AML-193 (cell line): Measurements from ENCODE around the gene LPIN1.
"Not testable (repeated sequence)": the region's sequence is repeated elsewhere in the genome, so short reads cannot be mapped to it uniquely, and the experiment has no call there.

Experiments used
- DNase-seq, 2 experiments: peaks; one replicate each; lab custom pipeline; 2025; lab: John Stamatoyannopoulos, UW

LPIN1 gene

GRCh38 chr2:11715987-11716652 lies 30.3 kb upstream of the LPIN1 start:
- no peak for DNase-seq

GRCh38 chr2:11716689-11717321 lies 29.6 kb upstream of the LPIN1 start:
- DNase-seq = no peak

GRCh38 chr2:11717623-11718022 lies 28.8 kb upstream of the LPIN1 start:
- no peak for DNase-seq

- DNase-seq = no peak
These were observed 27.8 kb upstream of the LPIN1 start for GRCh38 chr2:11718606-11719005.

GRCh38 chr2:11719230-11719977 lies 27.0 kb upstream of the LPIN1 start:
- DNase-seq = no peak

GRCh38 chr2:11720752-11721151 lies 25.7 kb upstream of the LPIN1 start:
- no peak for DNase-seq

GRCh38 chr2:11722292-11723060 lies 24.0 kb upstream of the LPIN1 start:
- DNase-seq = no peak

GRCh38 chr2:11723061-11723371 lies 23.4 kb upstream of the LPIN1 start:
- DNase-seq = no peak

GRCh38 chr2:11724151-11724550 lies 22.3 kb upstream of the LPIN1 start:
- no peak for DNase-seq

- DNase-seq = no peak
These were observed 20.0 kb upstream of the LPIN1 start for GRCh38 chr2:11726384-11726783.

GRCh38 chr2:11729362-11730212 lies 16.8 kb upstream of the LPIN1 start:
- DNase-seq = peak in 1 of 2 experiments; percentile 20

GRCh38 chr2:11731214-11731984 lies 15.0 kb upstream of the LPIN1 start:
- not testable (repeated sequence) for DNase-seq

GRCh38 chr2:11732587-11732986 lies 13.8 kb upstream of the LPIN1 start:
- no peak for DNase-seq

- not testable (repeated sequence) for DNase-seq
These were observed 8.6 kb upstream of the LPIN1 start for GRCh38 chr2:11737852-11738251.

- DNase-seq = peak; percentile 32 to 48
These were observed 7.6 kb upstream of the LPIN1 start for GRCh38 chr2:11738589-11739436.

- DNase-seq = no peak
These were observed 5.7 kb upstream of the LPIN1 start for GRCh38 chr2:11740723-11741122.

GRCh38 chr2:11742317-11742701 lies 4.1 kb upstream of the LPIN1 start:
- no peak for DNase-seq

GRCh38 chr2:11742702-11743357 lies 3.6 kb upstream of the LPIN1 start:
- DNase-seq = no peak

- no peak for DNase-seq
These were observed 3.1 kb upstream of the LPIN1 start for GRCh38 chr2:11743366-11743765.
